Measurements from ENCODE around the gene ARL8A. TPM values are rescaled to one million over a fixed set of nuclear protein-coding genes. Genes with fewer than 3 reads are reported as not detected.

ARL8A gene
- total RNA-seq, 1 donor from 2014 or later = 59.7 TPM

GRCh38 chr1:202104073-202104472, 40.5 kb downstream of the ARL8A start:
- Histone ChIP-seq H3K27me3 (ENCODE audit: control insufficient read depth, insufficient read depth, low read length) (no peaks in the 10 kb centered on the region), H3K4me3 (ENCODE audit: low read depth, low read length) (no peak overlapping the region), H3K36me3 (ENCODE audit: control insufficient read depth, insufficient read depth, low read length) (no peaks in the 10 kb centered on the region)
- no peak for TF ChIP-seq CTCF (IDR thresholded peaks at IDR 0.05; ENCODE audit: insufficient read depth, low read length, poor library complexity, severe bottlenecking)
- no peak for DNase-seq (ENCODE audit: low read depth)

- DNase-seq (ENCODE audit: low read depth) = no peak
- Histone ChIP-seq H3K27me3 (ENCODE audit: control insufficient read depth, insufficient read depth, low read length) (no peaks in the 10 kb centered on the region), H3K36me3 (ENCODE audit: control insufficient read depth, insufficient read depth, low read length) (no peaks in the 10 kb centered on the region), H3K4me3 (ENCODE audit: low read depth, low read length) (no peak overlapping the region)
- TF ChIP-seq CTCF (IDR thresholded peaks at IDR 0.05; ENCODE audit: insufficient read depth, low read length, poor library complexity, severe bottlenecking) = no peak
Measured at GRCh38 chr1:202101184-202101583, 43.4 kb downstream of the ARL8A start.

GRCh38 chr1:202093858-202094257, 50.7 kb downstream of the ARL8A start:
- H3K27me3 ChIP-seq (ENCODE audit: control insufficient read depth, insufficient read depth, low read length) = no peaks in the 10 kb centered on the region
- no peaks in the 10 kb centered on the region for H3K36me3 ChIP-seq (ENCODE audit: control insufficient read depth, insufficient read depth, low read length)
- no peak for TF ChIP-seq CTCF (IDR thresholded peaks at IDR 0.05; ENCODE audit: insufficient read depth, low read length, poor library complexity, severe bottlenecking)
- no peak overlapping the region for H3K4me3 ChIP-seq (ENCODE audit: low read depth, low read length)
- DNase-seq (ENCODE audit: low read depth) = no peak

- no peak for DNase-seq (ENCODE audit: low read depth)
- no peaks in the 10 kb centered on the region for H3K36me3 ChIP-seq (ENCODE audit: control insufficient read depth, insufficient read depth, low read length)
Measured at GRCh38 chr1:202090994-202091393, 53.5 kb downstream of the ARL8A start.

GRCh38 chr1:202088206-202088605, 56.3 kb downstream of the ARL8A start:
- no peak for TF ChIP-seq CTCF (IDR thresholded peaks at IDR 0.05; ENCODE audit: insufficient read depth, low read length, poor library complexity, severe bottlenecking)
- Histone ChIP-seq H3K27me3 (ENCODE audit: control insufficient read depth, insufficient read depth, low read length) (no peaks in the 10 kb centered on the region), H3K36me3 (ENCODE audit: control insufficient read depth, insufficient read depth, low read length) (no peaks in the 10 kb centered on the region), H3K4me3 (ENCODE audit: low read depth, low read length) (no peak overlapping the region)
- DNase-seq (ENCODE audit: low read depth) = no peak

More at GRCh38 chr1:202090994-202091393, 53.5 kb downstream of the ARL8A start:
- no peak overlapping the region for H3K4me3 ChIP-seq (ENCODE audit: low read depth, low read length)
- no peak for TF ChIP-seq CTCF (IDR thresholded peaks at IDR 0.05; ENCODE audit: insufficient read depth, low read length, poor library complexity, severe bottlenecking)
- H3K27me3 ChIP-seq (ENCODE audit: control insufficient read depth, insufficient read depth, low read length) = no peaks in the 10 kb centered on the region

GRCh38 chr1:202086579-202087350, 57.8 kb downstream of the ARL8A start:
- DNase-seq (ENCODE audit: low read depth) = no peak
- TF ChIP-seq CTCF (IDR thresholded peaks at IDR 0.05; ENCODE audit: insufficient read depth, low read length, poor library complexity, severe bottlenecking) = no peak
- Histone ChIP-seq H3K27me3 (ENCODE audit: control insufficient read depth, insufficient read depth, low read length) (no peaks in the 10 kb centered on the region), H3K4me3 (ENCODE audit: low read depth, low read length) (no peak overlapping the region), H3K36me3 (ENCODE audit: control insufficient read depth, insufficient read depth, low read length) (no peaks in the 10 kb centered on the region)
